GM12878 (cell line): ENCODE data around the gene P2RY11. TPM values are rescaled to one million over a fixed set of nuclear protein-coding genes. Genes with fewer than 3 reads are reported as not detected.

Source experiments
- ATAC-seq: fragments of 200-7000 bp; cut with Tn5 transposase; 3 replicates; pipeline ENCODE4 v1.9.1; 2020; ENCODE audit warnings: mild to moderate bottlenecking, moderate library complexity
- BruUV-seq: library from RNA; stranded (reverse); fragments of 400-500 nt; replicated peaks from 2 replicates; lab custom pipeline; 2021; lab: Mats Ljungman, UMichigan
- CTCF ChIA-PET: fragments of 300-600 bp; sonication (Branson Sonifier 250); formaldehyde crosslinking; extraction: SDS; loops from one replicate; lab custom pipeline; 2021; ENCODE audit warnings: inconsistent platforms; lab: Yijun Ruan, JAX
- POLR2A ChIA-PET: fragments of 350-600 bp; formaldehyde crosslinking; extraction: SDS; loops from one replicate; lab custom pipeline; 2021; ENCODE audit warnings: inconsistent platforms; lab: Charles Lee
- RAD21 ChIA-PET: fragments of 300-600 bp; sonication (Branson Sonifier 250); formaldehyde crosslinking; loops from one replicate; lab custom pipeline; 2023; ENCODE audit warnings: antibody characterized with exemption; ENCODE audit not compliant: unreplicated experiment; lab: Charles Lee
- SMC1A ChIA-PET: fragments of 300-600 bp; sonication (Branson Sonifier 250); formaldehyde crosslinking; loops from one replicate; lab custom pipeline; 2023; ENCODE audit not compliant: unreplicated experiment, uncharacterized antibody; lab: Charles Lee
- DNase-seq: peaks from one replicate; pipeline ENCODE4 v3.0.0-alpha.2; 2011; ENCODE audit warnings: low read depth, low spot score
- FAIRE-seq: peaks from 3 replicates; lab custom pipeline; 2011; peaks lifted over from hg19 to GRCh38; lab: Jason Lieb, UNC
- H2AFZ ChIP-seq: 2 replicates; pipeline ENCODE4 v1.6.0; 2011; ENCODE audit warnings: low read depth, low read length, control low read depth; ENCODE audit not compliant: control insufficient read depth
- H3K27ac ChIP-seq: 2 replicates; pipeline ENCODE4 v1.5.1; 2011; ENCODE audit warnings: control low read depth; ENCODE audit not compliant: control insufficient read depth, insufficient read depth
- H3K27me3 ChIP-seq, 2 experiments: replicated peaks in 1 of 2; 2 replicates each; pipeline versions ENCODE4 v1.6.0 to v1.6.1; 2011; ENCODE audit warnings: low read length in 1 of 2; ENCODE audit not compliant: control insufficient read depth in 2 of 2, insufficient read depth in 2 of 2
- H3K36me3 ChIP-seq, 2 experiments: 2 replicates each; pipeline ENCODE4 v1.5.1; 2011; ENCODE audit warnings: low read length in 1 of 2; ENCODE audit not compliant: control insufficient read depth in 2 of 2, insufficient read depth in 2 of 2
- H3K4me1 ChIP-seq: 2 replicates; pipeline ENCODE4 v1.6.1; 2011; ENCODE audit warnings: mild to moderate bottlenecking, low read length, moderate library complexity, mixed read lengths; ENCODE audit not compliant: control insufficient read depth, insufficient read depth
- H3K4me2 ChIP-seq: 2 replicates; pipeline ENCODE4 v1.6.0; 2011; ENCODE audit warnings: control low read depth; ENCODE audit not compliant: control insufficient read depth, insufficient read depth
- H3K4me3 ChIP-seq: fragments of 200-600 bp; sonication (generic); 2 replicates; pipeline ENCODE4 v1.5.1; 2016
- H3K79me2 ChIP-seq: 2 replicates; pipeline ENCODE4 v1.6.0; 2011; ENCODE audit warnings: low read length; ENCODE audit not compliant: control insufficient read depth, insufficient read depth
- H3K9ac ChIP-seq: 2 replicates; pipeline ENCODE4 v1.8.0; 2011; ENCODE audit warnings: low read length, control low read depth, mixed read lengths; ENCODE audit not compliant: control insufficient read depth, insufficient read depth
- H3K9me3 ChIP-seq: replicated peaks from 3 replicates; pipeline ENCODE4 v1.5.1; 2011; ENCODE audit warnings: mild to moderate bottlenecking, low read length; ENCODE audit not compliant: control insufficient read depth, insufficient read depth
- H4K20me1 ChIP-seq: 2 replicates; pipeline ENCODE4 v1.6.0; 2011; ENCODE audit not compliant: control insufficient read depth, insufficient read depth
- CTCF ChIP-seq, 3 experiments: IDR thresholded peaks in 2 of 3; conservative IDR thresholded peaks in 1 of 3; 2 replicates each; pipeline ENCODE4 v1.5.1; 2011; ENCODE audit warnings: low read depth in 3 of 3, low read length in 3 of 3, mild to moderate bottlenecking in 3 of 3, control low read depth in 2 of 3, moderate library complexity in 2 of 3, inconsistent platforms in 1 of 3, mixed read lengths in 1 of 3; ENCODE audit not compliant: control insufficient read depth in 2 of 3, insufficient read depth in 1 of 3; ENCODE audit errors: extremely low read depth in 1 of 3
- IRF4 ChIP-seq: IDR thresholded peaks from 2 replicates; pipeline ENCODE4 v1.6.1; 2011; ENCODE audit warnings: low read depth, low read length
- POLR2A ChIP-seq: IDR thresholded peaks from 2 replicates; pipeline ENCODE4 v1.6.1; 2011; ENCODE audit warnings: low read depth, mild to moderate bottlenecking, low read length
- POLR2AphosphoS5 ChIP-seq: IDR thresholded peaks from 2 replicates; pipeline ENCODE4 v1.6.1; 2011; ENCODE audit warnings: mild to moderate bottlenecking, low read length, inconsistent platforms
- SMAD5 ChIP-seq: IDR thresholded peaks from 2 replicates; pipeline ENCODE4 v1.6.1; 2016; ENCODE audit warnings: antibody characterized with exemption, low read depth
- WGBS: methylation state at CpG from one replicate; pipeline ENCODE4 v1.1.6; 2016; ENCODE audit warnings: low lambda C conversion rate; ENCODE audit not compliant: insufficient replicate concordance, insufficient coverage; ENCODE audit errors: missing lambda C conversion rate; 5-methylcytosine and 5-hydroxymethylcytosine counted together
- in situ Hi-C: fragments of 300-500 bp; cut with MboI; formaldehyde crosslinking; loops from 9 replicates; pipeline ENCODE4 v1.14.3; 2018; ENCODE audit warnings: mixed read lengths
- intact Hi-C: fragments of 100-400 bp; cut with micrococcal nuclease; formaldehyde crosslinking; loops from one replicate; pipeline ENCODE4 v1.14.2; 2022; ENCODE audit not compliant: unreplicated experiment
- polyA plus RNA-seq, 11 experiments: library from polyadenylated mRNA; depleted of rRNA in 4 of 11; unstranded in 6 of 11; stranded (reverse) in 5 of 11; fragments of >200 nt; fragmentation: Nextera tagmentation in 4 of 11; fragmentation: Illumina TruSeq in 1 of 11; extraction: Ambion mirVana in 4 of 11; extraction: Trizol in 1 of 11; gene quantifications; 1 replicate in 1 of 11; 2 replicates in 10 of 11; pipeline versions ENCODE4 v1.2.1 to v1.2.3, GENCODE V29; 2011 to 2016; ENCODE audit warnings: inconsistent platforms in 2 of 11, missing spikeins in 2 of 11, low read depth in 1 of 11
- total RNA-seq, 4 experiments: library from RNA; depleted of rRNA in 3 of 4; stranded (reverse); fragments of >200 nt in 3 of 4; fragmentation: Illumina TruSeq in 1 of 4; extraction: Trizol in 1 of 4; gene quantifications; 2 replicates each; pipeline versions ENCODE4 v1.2.1 to v1.2.3, GENCODE V29; 2013 to 2021

Gene P2RY11
- total and polyA plus RNA-seq, 10 of the 15 experiments (the other 5 are each of a cell fraction or from before 2014, with no cell fraction given) = 0.14 to 46.5 (median 7.6) TPM

DNA sequence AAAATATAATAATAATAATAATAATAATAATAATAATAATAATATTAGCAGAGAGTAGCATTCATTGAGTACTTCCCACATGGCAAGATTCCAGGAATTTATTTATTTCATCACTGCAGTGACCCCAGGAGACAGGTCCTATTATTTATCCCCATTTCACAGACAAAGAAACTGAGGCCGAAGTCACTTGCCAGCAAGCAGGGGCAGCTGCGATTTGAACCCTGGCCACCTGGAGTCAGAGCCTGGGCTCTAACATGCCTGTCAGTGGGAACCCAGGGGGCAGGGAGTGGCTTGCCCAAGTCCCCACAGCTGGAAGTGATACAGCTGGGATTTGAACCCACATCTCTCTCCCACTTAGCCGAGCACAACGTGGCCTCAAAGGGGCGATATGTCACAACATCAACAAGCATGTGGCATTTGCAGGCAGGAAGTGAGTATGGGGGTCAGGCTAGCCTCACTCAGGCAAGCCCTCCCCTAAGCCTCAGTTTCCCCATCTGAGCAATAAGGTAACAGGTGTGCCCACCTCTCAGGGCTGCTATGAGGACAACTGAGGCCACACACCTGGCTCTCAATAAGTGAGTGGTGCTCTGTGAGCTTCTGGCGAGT lies 22.4 kb upstream of the P2RY11 start:
- Histone ChIP-seq H3K9me3 (no peaks in the 10 kb centered on the region), H3K79me2 (peaks cover 18% of the 10 kb centered on the region), H3K36me3 (peaks cover 16 to 25% of the 10 kb centered on the region in 2 experiments), H3K4me2 (no peak overlapping the region), H3K4me1 (peaks cover 9% of the 10 kb centered on the region; the same call in 1 of the 2 replicates), H4K20me1 (no peaks in the 10 kb centered on the region), H3K9ac (no peak overlapping the region), H3K27ac (no peak overlapping the region), H3K27me3 (no peaks in the 10 kb centered on the region), H2AFZ (no peak overlapping the region), H3K4me3 (no peak overlapping the region)
- no TSS peak for BruUV-seq
- SMC1A ChIA-PET = no interaction called here
- FAIRE-seq (no peak), ATAC-seq (no peak), DNase-seq (no peak)
- CTCF ChIA-PET = interaction anchor here (0.7 kb wide), 1 partner anchor 105 kb away, joined by 3 read pairs; no protein-coding TSS in a partner anchor
- WGBS = 92% methylated on average over 6 of the region's 6 CpGs
- peak; percentile 59 for TF ChIP-seq POLR2A
- no peak for TF ChIP-seq CTCF (IDR thresholded peaks at IDR 0.05 in 2 of 3, conservative IDR thresholded peaks at IDR 0.05 in 1 of 3; ENCODE audit: control insufficient read depth in 2 of 3, extremely low read depth in 1 of 3, insufficient read depth in 1 of 3, low read depth in 3 of 3, low read length in 3 of 3)
- TF ChIP-seq SMAD5 = peak; percentile 34; the same call in 1 of the 2 replicates
- in situ Hi-C loops (no loop called here), intact Hi-C loops (no loop called here)
- RAD21 ChIA-PET = no interaction called here
- POLR2A ChIA-PET = interaction anchor here (0.6 kb wide), 2 partner anchors 23 to 36 kb away, joined by 3 to 4 read pairs; partner anchors contain the start of gene P2RY11

GRCh38 chr19:10089801-10090375 lies 21.6 kb upstream of the P2RY11 start:
- ChIA-PET RAD21 (no interaction called here), CTCF (interaction anchor here (1.1 kb wide), 1 partner anchor 62 kb away, joined by 3 read pairs; no protein-coding TSS in a partner anchor), POLR2A (interaction anchor here (0.6 kb wide), 1 partner anchor 413 kb away, joined by 4 read pairs; the partner anchor contains the start of gene KEAP1), SMC1A (no interaction called here)
- H3K4me2 ChIP-seq = no peak overlapping the region
- H3K4me3 ChIP-seq = no peak overlapping the region
- peaks cover 18% of the 10 kb centered on the region for H3K79me2 ChIP-seq
- FAIRE-seq (no peak), ATAC-seq (no peak), DNase-seq (no peak)
- BruUV-seq = no TSS peak
- H2AFZ ChIP-seq = no peak overlapping the region
- H3K9ac ChIP-seq = no peak overlapping the region
- H3K9me3 ChIP-seq = no peaks in the 10 kb centered on the region
- H3K27ac ChIP-seq = no peak overlapping the region
- H3K4me1 ChIP-seq = peaks cover 9% of the 10 kb centered on the region; the same call in 1 of the 2 replicates
- intact Hi-C loops (no loop called here), in situ Hi-C loops (no loop called here)
- no peaks in the 10 kb centered on the region for H4K20me1 ChIP-seq
- no peak for TF ChIP-seq IRF4
- TF ChIP-seq POLR2AphosphoS5 = peak; percentile 33; the same call in 1 of the 2 replicates
- 93% methylated on average over 15 of the region's 15 CpGs for WGBS
- H3K36me3 ChIP-seq = peaks cover 16 to 25% of the 10 kb centered on the region in 2 experiments
- no peaks in the 10 kb centered on the region for H3K27me3 ChIP-seq
